ENCODE data around the gene GEMIN7. TPM values are rescaled to one million over a fixed set of nuclear protein-coding genes. Genes with fewer than 3 reads are reported as not detected.

GEMIN7 gene
- 10 to 100 TPM; 10.9 to 27.5 (median 14.0) TPM for total RNA-seq
- long read RNA-seq, partial matches to known transcripts: 0 of 4 reads
- long read RNA-seq, other reads (novel, unspliced or antisense): 0 of 4 reads

- intact Hi-C loops (cut with DNase I): no loop called here
- no peaks in the 10 kb centered on the region for H3K27me3 ChIP-seq
- peak within 1 kb of the TSS; percentile 10 to 54 (median 33) for H3K27ac ChIP-seq
- 1% methylated on average over 25 of the region's 61 CpGs for WGBS (ENCODE audit: insufficient coverage, low coverage, low lambda C conversion rate, missing lambda C conversion rate)
- DNase-seq: peak; percentile 74 to 75 (median 74)
- ATAC-seq: peak; percentile 79 to 84 (median 81)
- peaks cover 0 to 29% (median 5%) of the 10 kb centered on the region in 4 donors for H3K4me1 ChIP-seq
- H3K9me3 ChIP-seq: no peaks in the 10 kb centered on the region
- no peaks in the 10 kb centered on the region for H3K36me3 ChIP-seq
- H3K4me3 ChIP-seq: peak within 1 kb of the TSS; percentile 66 to 95 (median 86)
- TF ChIP-seq, protein P1, sequence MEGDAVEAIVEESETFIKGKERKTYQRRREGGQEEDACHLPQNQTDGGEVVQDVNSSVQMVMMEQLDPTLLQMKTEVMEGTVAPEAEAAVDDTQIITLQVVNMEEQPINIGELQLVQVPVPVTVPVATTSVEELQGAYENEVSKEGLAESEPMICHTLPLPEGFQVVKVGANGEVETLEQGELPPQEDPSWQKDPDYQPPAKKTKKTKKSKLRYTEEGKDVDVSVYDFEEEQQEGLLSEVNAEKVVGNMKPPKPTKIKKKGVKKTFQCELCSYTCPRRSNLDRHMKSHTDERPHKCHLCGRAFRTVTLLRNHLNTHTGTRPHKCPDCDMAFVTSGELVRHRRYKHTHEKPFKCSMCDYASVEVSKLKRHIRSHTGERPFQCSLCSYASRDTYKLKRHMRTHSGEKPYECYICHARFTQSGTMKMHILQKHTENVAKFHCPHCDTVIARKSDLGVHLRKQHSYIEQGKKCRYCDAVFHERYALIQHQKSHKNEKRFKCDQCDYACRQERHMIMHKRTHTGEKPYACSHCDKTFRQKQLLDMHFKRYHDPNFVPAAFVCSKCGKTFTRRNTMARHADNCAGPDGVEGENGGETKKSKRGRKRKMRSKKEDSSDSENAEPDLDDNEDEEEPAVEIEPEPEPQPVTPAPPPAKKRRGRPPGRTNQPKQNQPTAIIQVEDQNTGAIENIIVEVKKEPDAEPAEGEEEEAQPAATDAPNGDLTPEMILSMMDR (IDR thresholded peaks at IDR 0.05): peak in 1 of 4 donors; percentile 15
- peak; percentile 34 for TF ChIP-seq POLR2A (IDR thresholded peaks at IDR 0.05)
Measured at GRCh38 chr19:45079063-45079910, at the start of gene GEMIN7. TSS of gene GEMIN7 (plus strand) at chr19:45079260. CDS start at chr19:45090115, 10,855 bp downstream.

GRCh38 chr19:45030825-45031224 is 48.2 kb upstream of the GEMIN7 start:
- no peak for DNase-seq
- TF ChIP-seq, protein P1 (IDR thresholded peaks at IDR 0.05): no peak
- no peak for TF ChIP-seq POLR2A (IDR thresholded peaks at IDR 0.05)
- H3K27me3 ChIP-seq: no peaks in the 10 kb centered on the region
- H3K9me3 ChIP-seq: no peaks in the 10 kb centered on the region
- no peak overlapping the region for H3K27ac ChIP-seq
- ATAC-seq: no peak
- intact Hi-C loops (cut with DNase I): no loop called here
- no peak overlapping the region for H3K4me3 ChIP-seq
- 98% methylated on average over 5 of the region's 6 CpGs for WGBS (ENCODE audit: insufficient coverage, low coverage, low lambda C conversion rate, missing lambda C conversion rate)
- no peaks in the 10 kb centered on the region for H3K4me1 ChIP-seq
- peaks cover 0 to 10% (median 0%) of the 10 kb centered on the region in 4 donors for H3K36me3 ChIP-seq

- Histone ChIP-seq H3K9me3 (no peaks in the 10 kb centered on the region), H3K4me3 (no peak overlapping the region), H3K4me1 (no peaks in the 10 kb centered on the region), H3K27me3 (no peaks in the 10 kb centered on the region), H3K36me3 (peaks cover 0 to 10% (median 0%) of the 10 kb centered on the region in 4 donors), H3K27ac (no peak overlapping the region)
- no peak for ATAC-seq
- intact Hi-C loops (cut with DNase I): no loop called here
- 93% methylated on average over 3 of the region's 18 CpGs for WGBS (ENCODE audit: insufficient coverage, low coverage, low lambda C conversion rate, missing lambda C conversion rate)
- TF ChIP-seq, protein P1 (IDR thresholded peaks at IDR 0.05): no peak
- TF ChIP-seq POLR2A (IDR thresholded peaks at IDR 0.05): no peak
- DNase-seq: no peak
Measured at GRCh38 chr19:45032421-45032820, 46.6 kb upstream of the GEMIN7 start.

- H3K4me1 ChIP-seq: peaks cover 0 to 19% (median 9%) of the 10 kb centered on the region in 4 donors
- no peak overlapping the region for H3K27ac ChIP-seq
- intact Hi-C loops (cut with DNase I): no loop called here
- TF ChIP-seq POLR2A (IDR thresholded peaks at IDR 0.05): no peak
- TF ChIP-seq, protein P1 (IDR thresholded peaks at IDR 0.05): no peak
- no peaks in the 10 kb centered on the region for H3K27me3 ChIP-seq
- 100% methylated on average over 1 of the region's 6 CpGs for WGBS (ENCODE audit: insufficient coverage, low coverage, low lambda C conversion rate, missing lambda C conversion rate)
- no peak overlapping the region for H3K4me3 ChIP-seq
- H3K9me3 ChIP-seq: no peaks in the 10 kb centered on the region
- DNase-seq (no peak), ATAC-seq (no peak)
- peaks cover 0 to 11% (median 3%) of the 10 kb centered on the region in 4 donors for H3K36me3 ChIP-seq
Measured at GRCh38 chr19:45035755-45036154, 43.3 kb upstream of the GEMIN7 start.
